GM12865 (cell line): ENCODE results near the gene HSF2BP.

ENCODE experiments used
- DNase-seq: peaks from one replicate; pipeline ENCODE4 v3.0.0; 2010; ENCODE audit warnings: low read depth
- H3K4me3 ChIP-seq: 2 replicates; pipeline ENCODE4 v1.5.1; 2011; ENCODE audit warnings: mild to moderate bottlenecking, low read depth, low read length, control low read depth
- CTCF ChIP-seq: IDR thresholded peaks from 2 replicates; pipeline ENCODE4 v1.5.1; 2011; ENCODE audit warnings: low read length, control low read depth, low read depth, inconsistent platforms; ENCODE audit not compliant: insufficient read depth; ENCODE audit errors: missing control alignments

The HSF2BP gene

GRCh38 chr21:43643193-43643592, 16.1 kb downstream of the HSF2BP start:
- TF ChIP-seq CTCF: no peak
- no peak overlapping the region for H3K4me3 ChIP-seq
- no peak for DNase-seq

GRCh38 chr21:43640400-43640799, 18.9 kb downstream of the HSF2BP start:
- TF ChIP-seq CTCF: no peak
- no peak overlapping the region for H3K4me3 ChIP-seq
- no peak for DNase-seq

GRCh38 chr21:43639470-43640353, 19.6 kb downstream of the HSF2BP start:
- no peak overlapping the region for H3K4me3 ChIP-seq
- no peak for DNase-seq
- no peak for TF ChIP-seq CTCF

GRCh38 chr21:43637530-43638158, 21.6 kb downstream of the HSF2BP start:
- DNase-seq: no peak
- no peak for TF ChIP-seq CTCF
- H3K4me3 ChIP-seq: no peak overlapping the region

GRCh38 chr21:43635436-43635835, 23.9 kb downstream of the HSF2BP start:
- no peak for TF ChIP-seq CTCF
- no peak overlapping the region for H3K4me3 ChIP-seq
- DNase-seq: no peak

GRCh38 chr21:43634618-43635017, 24.7 kb downstream of the HSF2BP start:
- no peak for DNase-seq
- no peak overlapping the region for H3K4me3 ChIP-seq
- no peak for TF ChIP-seq CTCF
